NCI-H1436 (cell line): ENCODE results near the gene GAB2.

Experiments used
- DNase-seq: peaks from one replicate; lab custom pipeline; 2025; lab: John Stamatoyannopoulos, UW

The GAB2 gene

GRCh38 chr11:78428266-78428636 is 10.6 kb upstream of the GAB2 start:
- DNase-seq, result no peak

- no peak for DNase-seq
These were observed 10.1 kb upstream of the GAB2 start for GRCh38 chr11:78427615-78428265.

GRCh38 chr11:78426845-78427244 is 9.2 kb upstream of the GAB2 start:
- DNase-seq, result no peak

GRCh38 chr11:78425399-78426070 is 7.9 kb upstream of the GAB2 start:
- no peak for DNase-seq

GRCh38 chr11:78424334-78425270 is 7.0 kb upstream of the GAB2 start:
- DNase-seq, result no peak

GRCh38 chr11:78423241-78423640 is 5.6 kb upstream of the GAB2 start:
- no peak for DNase-seq

GRCh38 chr11:78420796-78421209 is 3.2 kb upstream of the GAB2 start:
- DNase-seq, result peak; percentile 32

- peak; percentile 78 for DNase-seq
These were observed 2.7 kb upstream of the GAB2 start for GRCh38 chr11:78420255-78420764.

GRCh38 chr11:78419327-78419726 is 1.7 kb upstream of the GAB2 start:
- DNase-seq, result no peak

GRCh38 chr11:78418584-78419211 is 1.1 kb upstream of the GAB2 start:
- no peak for DNase-seq

- DNase-seq, result peak; percentile 84
These were observed 416 bp upstream of the GAB2 start for GRCh38 chr11:78417888-78418583.

GRCh38 chr11:78416285-78417174 is 1.1 kb downstream of the GAB2 start:
- DNase-seq, result peak; percentile 80

GRCh38 chr11:78415338-78415737 is 2.3 kb downstream of the GAB2 start:
- DNase-seq, result no peak

GRCh38 chr11:78414321-78415051 is 3.1 kb downstream of the GAB2 start:
- no peak for DNase-seq

GRCh38 chr11:78408619-78409018 is 9.0 kb downstream of the GAB2 start:
- no peak for DNase-seq

GRCh38 chr11:78406568-78407196 is 10.9 kb downstream of the GAB2 start:
- no peak for DNase-seq

- DNase-seq, result no peak
These were observed 11.8 kb downstream of the GAB2 start for GRCh38 chr11:78405805-78406204.

- no peak for DNase-seq
These were observed 13.8 kb downstream of the GAB2 start for GRCh38 chr11:78403781-78404180.

GRCh38 chr11:78402847-78403246 is 14.8 kb downstream of the GAB2 start:
- no peak for DNase-seq
